HepG2 (cell line): ENCODE data around the gene MFAP4. TPM values are rescaled to one million over a fixed set of nuclear protein-coding genes. Genes with fewer than 3 reads are reported as not detected.

ENCODE experiments used
- ARID4A ChIP-seq: sonication (generic); formaldehyde crosslinking; IDR thresholded peaks from 2 replicates; pipeline ENCODE4 v1.5.0; 2020; ENCODE audit warnings: mild to moderate bottlenecking, missing genetic modification reagents, borderline replicate concordance
- ATF6 ChIP-seq: sonication (generic); formaldehyde crosslinking; conservative IDR thresholded peaks from 2 replicates; pipeline ENCODE4 v1.4.0; 2020; ENCODE audit warnings: missing genetic modification reagents
- ATRX ChIP-seq: sonication (generic); formaldehyde crosslinking; IDR thresholded peaks from 2 replicates; pipeline ENCODE4 v1.4.0; 2020; ENCODE audit warnings: missing genetic modification reagents, borderline replicate concordance
- CTCF ChIP-seq: sonication (generic); formaldehyde crosslinking; IDR thresholded peaks from 2 replicates; pipeline ENCODE4 v1.5.0; 2020; ENCODE audit warnings: mild to moderate bottlenecking, missing genetic modification reagents, moderate library complexity
- GMEB1 ChIP-seq: sonication (generic); formaldehyde crosslinking; IDR thresholded peaks from 2 replicates; pipeline ENCODE4 v1.5.1; 2020; ENCODE audit warnings: missing genetic modification reagents, mild to moderate bottlenecking, borderline replicate concordance
- HBP1 ChIP-seq: IDR thresholded peaks from 2 replicates; pipeline ENCODE4 v1.6.1; 2016; ENCODE audit warnings: low read depth, control low read depth
- ISL2 ChIP-seq: sonication (generic); formaldehyde crosslinking; IDR thresholded peaks from 2 replicates; pipeline ENCODE4 v1.5.0; 2020; ENCODE audit warnings: missing genetic modification reagents
- MAFK ChIP-seq, 2 experiments: IDR thresholded peaks in 1 of 2; conservative IDR thresholded peaks in 1 of 2; 2 replicates each; pipeline ENCODE4 v1.6.1; 2011; ENCODE audit warnings: improper control_type of control experiment in 2 of 2, low read length in 2 of 2
- MAX ChIP-seq: IDR thresholded peaks from 2 replicates; pipeline ENCODE4 v1.6.1; 2012; ENCODE audit warnings: inconsistent platforms
- PAF1 ChIP-seq: IDR thresholded peaks from 2 replicates; pipeline ENCODE4 v1.6.1; 2016; ENCODE audit warnings: missing genetic modification reagents, missing compliant biosample characterization
- PREB ChIP-seq: sonication (generic); formaldehyde crosslinking; IDR thresholded peaks from 2 replicates; pipeline ENCODE4 v1.4.0; 2020; ENCODE audit warnings: missing genetic modification reagents
- ZNF136 ChIP-seq: sonication (generic); formaldehyde crosslinking; IDR thresholded peaks from 2 replicates; pipeline ENCODE4 v1.8.1; 2022; ENCODE audit warnings: low read depth, mild to moderate bottlenecking, moderate library complexity, missing genetic modification reagents
- ZNF207 ChIP-seq: fragments of 450-650 bp; IDR thresholded peaks from 2 replicates; pipeline ENCODE4 v1.6.1; 2016; ENCODE audit warnings: antibody characterized with exemption, borderline replicate concordance
- ZNF605 ChIP-seq: sonication (generic); formaldehyde crosslinking; IDR thresholded peaks from 2 replicates; pipeline ENCODE4 v1.8.0; 2022; ENCODE audit warnings: mild to moderate bottlenecking, missing genetic modification reagents
- ZNF792 ChIP-seq: IDR thresholded peaks from 2 replicates; pipeline ENCODE4 v1.6.1; 2016
- polyA plus RNA-seq, 8 experiments: library from polyadenylated mRNA; depleted of rRNA in 3 of 8; stranded (reverse) in 7 of 8; unstranded in 1 of 8; fragments of >200 nt; fragmentation: Illumina TruSeq in 4 of 8; extraction: Trizol in 4 of 8; gene quantifications; 2 replicates each; pipeline versions ENCODE4 v1.2.1 to v1.2.3, GENCODE V29; 2011 to 2016; ENCODE audit warnings: low read depth in 4 of 8, missing spikeins in 1 of 8, mixed read lengths in 1 of 8; ENCODE audit not compliant: insufficient read depth in 1 of 8
- total RNA-seq, 5 experiments: library from RNA; depleted of rRNA; stranded (reverse); fragments of >200 nt; fragmentation: Illumina TruSeq; extraction: Trizol; gene quantifications; 2 replicates each; pipeline ENCODE4 v1.2.3, GENCODE V29; 2016; ENCODE audit warnings: low read depth in 1 of 5

Gene MFAP4
- total and polyA plus RNA-seq, 2 of the 13 experiments (the other 11 are each of a cell fraction or from before 2014, with no cell fraction given): 0.08 TPM; not detected in 1

GRCh38 chr17:19336938-19337711, 49.9 kb downstream of the MFAP4 start (continued):
- TF ChIP-seq ZNF136 (CRISPR knock-in tag): peak; percentile 47; the same call in 1 of the 2 replicates
- TF ChIP-seq ZNF605: peak; percentile 71; the same call in 1 of the 2 replicates
- no peak for TF ChIP-seq ZNF207
- TF ChIP-seq HBP1: peak; percentile 80; the same call in 1 of the 2 replicates
- TF ChIP-seq MAX: peak; percentile 99
- TF ChIP-seq PAF1 (CRISPR knock-in tag): no peak
- TF ChIP-seq ATF6 (CRISPR knock-in tag): no peak
- TF ChIP-seq ARID4A (CRISPR knock-in tag): peak; percentile 70; the same call in 1 of the 2 replicates
- 0 out of 2 replicates have a peak, but pooled peaks have one; percentile 48 for TF ChIP-seq ZNF792 (CRISPR knock-in tag)
- no peak for TF ChIP-seq ISL2 (CRISPR knock-in tag)
- peak; percentile 59; the same call in 1 of the 2 replicates for TF ChIP-seq GMEB1
- no peak for TF ChIP-seq PREB (CRISPR knock-in tag)
- peak; percentile 56; the same call in 1 of the 2 replicates for TF ChIP-seq ATRX (CRISPR knock-in tag)
- no peak for TF ChIP-seq MAFK (conservative IDR thresholded peaks at IDR 0.05 in 1 of 2, IDR thresholded peaks at IDR 0.05 in 1 of 2; ENCODE audit: low read length in 2 of 2)
- peak; percentile 94 for TF ChIP-seq CTCF (CRISPR knock-in tag)
